SKM-1 (cell line): ENCODE data around the gene UBE3B.

Experiments used
- DNase-seq: peaks from one replicate; lab custom pipeline; 2025; ENCODE audit not compliant: unreplicated experiment; lab: John Stamatoyannopoulos, UW

Gene UBE3B

DNA sequence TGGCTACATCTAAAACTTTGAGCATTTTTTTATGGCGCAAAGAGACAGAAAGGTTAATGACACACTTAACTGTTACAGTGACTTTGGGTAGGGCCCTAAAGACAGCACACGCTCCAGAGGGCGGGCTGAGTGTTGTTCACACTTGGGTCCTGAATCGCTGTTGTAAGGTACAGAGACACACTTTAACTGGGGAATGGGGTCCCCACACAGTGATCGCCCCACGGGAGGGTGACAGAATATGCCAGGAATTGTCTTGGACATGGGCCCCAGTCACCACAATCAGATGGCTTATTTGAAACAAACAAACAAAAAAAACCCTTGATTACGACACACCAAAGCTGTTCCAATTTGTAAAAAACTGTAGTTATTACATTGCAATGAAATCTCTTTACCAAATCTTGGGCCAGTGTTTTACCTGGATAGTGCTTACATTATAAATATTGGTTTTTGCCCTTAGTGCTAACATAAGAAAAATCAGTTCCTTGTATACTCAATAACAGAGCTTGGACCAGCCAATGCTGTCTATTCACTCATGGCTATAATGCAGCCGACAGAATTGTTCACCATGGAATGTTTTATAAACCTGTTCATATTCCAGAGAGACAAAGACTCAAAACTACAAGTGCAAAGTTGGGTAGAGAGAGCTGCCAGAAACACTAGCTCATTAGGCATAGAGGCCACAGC lies 28.6 kb upstream of the UBE3B start:
- DNase-seq = no peak

DNA sequence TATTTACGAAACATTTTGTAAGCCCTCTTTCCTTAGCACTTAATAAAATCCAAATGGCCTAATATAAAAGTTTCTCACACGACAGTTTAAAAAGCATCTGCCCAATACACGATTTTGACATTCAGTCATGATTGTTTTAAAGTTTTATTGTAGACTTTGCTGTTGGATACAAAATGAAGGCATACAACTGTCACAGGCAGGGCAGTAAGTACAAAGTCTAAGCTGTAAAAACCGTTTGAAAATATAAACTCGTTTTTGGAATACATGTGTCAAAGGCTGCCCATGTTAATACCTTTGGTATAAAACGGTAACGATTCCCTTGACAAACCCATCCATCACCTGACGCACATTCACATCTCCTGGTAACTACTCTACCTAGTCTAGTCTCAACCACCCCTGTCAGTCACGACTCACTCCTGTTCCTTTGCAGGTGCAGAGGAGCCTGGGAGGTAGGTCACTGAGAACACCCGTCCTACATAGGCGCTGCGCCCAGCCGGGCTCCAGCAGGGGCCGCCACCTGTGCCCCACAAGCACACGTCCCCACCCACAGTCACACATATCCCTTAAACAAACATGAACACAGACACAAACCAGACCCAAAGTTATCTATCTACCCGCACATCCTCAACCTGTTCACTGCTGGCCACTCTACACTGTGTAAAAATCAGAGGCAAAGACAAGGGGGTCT lies 27.4 kb upstream of the UBE3B start:
- no peak for DNase-seq

DNA sequence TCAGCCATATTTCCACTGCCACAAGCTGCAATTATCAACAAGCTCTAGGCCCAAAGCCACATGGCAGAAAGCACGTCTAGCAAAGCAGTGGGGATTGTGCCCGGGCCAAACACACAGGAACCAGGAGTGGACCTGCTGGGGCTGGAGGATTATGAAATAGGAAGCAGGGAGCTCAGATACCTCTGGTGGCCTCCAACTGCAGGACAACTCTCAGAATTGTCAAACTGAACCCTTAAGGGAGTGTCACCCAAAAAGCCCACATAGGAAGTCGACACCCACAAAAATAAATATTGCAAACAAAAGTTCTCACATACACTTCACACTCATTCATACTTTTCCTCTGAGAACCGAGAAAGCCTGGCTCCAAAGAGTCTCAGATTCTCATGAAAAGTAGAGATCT lies 26.5 kb upstream of the UBE3B start:
- DNase-seq = no peak

DNA sequence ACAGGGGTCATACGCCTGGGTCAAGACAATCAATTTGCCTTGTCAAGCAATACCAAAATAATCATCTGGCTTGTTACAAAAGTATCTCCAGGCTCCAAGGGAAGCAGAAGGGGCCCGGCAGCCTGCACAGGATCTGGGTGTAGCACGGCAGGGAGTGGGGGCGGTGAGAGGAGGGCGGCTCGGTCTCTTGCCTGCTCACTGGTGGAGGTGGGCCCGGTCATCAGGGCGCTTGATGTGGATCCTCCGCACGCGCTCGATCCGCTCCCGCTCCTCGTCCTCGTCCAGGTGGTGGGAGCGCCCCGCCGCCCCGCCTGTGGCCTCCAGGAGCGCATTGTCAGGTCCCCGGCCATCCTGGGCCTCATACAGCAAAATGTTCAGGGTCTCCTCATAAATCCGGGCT lies 26.0 kb upstream of the UBE3B start:
- no peak for DNase-seq

DNA sequence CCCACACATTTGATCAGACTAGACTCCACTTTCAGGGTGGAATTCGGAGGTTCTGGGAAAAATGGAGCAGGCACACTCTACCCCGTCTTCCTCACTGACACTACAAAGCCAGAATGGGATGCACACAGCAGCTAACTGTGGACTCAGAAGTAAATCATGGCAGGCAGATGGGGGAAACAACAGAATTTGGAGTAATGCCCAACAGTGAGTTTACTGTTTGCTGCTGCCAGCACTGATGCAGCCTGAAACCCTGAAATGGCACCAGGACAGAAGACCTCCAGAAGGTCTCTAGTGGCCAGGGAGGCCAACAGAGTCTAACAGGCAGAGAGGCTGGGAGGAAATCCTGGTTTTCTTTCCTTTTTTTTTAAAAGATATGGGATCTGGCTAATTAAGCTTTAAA lies 24.9 kb upstream of the UBE3B start:
- DNase-seq = no peak

DNA sequence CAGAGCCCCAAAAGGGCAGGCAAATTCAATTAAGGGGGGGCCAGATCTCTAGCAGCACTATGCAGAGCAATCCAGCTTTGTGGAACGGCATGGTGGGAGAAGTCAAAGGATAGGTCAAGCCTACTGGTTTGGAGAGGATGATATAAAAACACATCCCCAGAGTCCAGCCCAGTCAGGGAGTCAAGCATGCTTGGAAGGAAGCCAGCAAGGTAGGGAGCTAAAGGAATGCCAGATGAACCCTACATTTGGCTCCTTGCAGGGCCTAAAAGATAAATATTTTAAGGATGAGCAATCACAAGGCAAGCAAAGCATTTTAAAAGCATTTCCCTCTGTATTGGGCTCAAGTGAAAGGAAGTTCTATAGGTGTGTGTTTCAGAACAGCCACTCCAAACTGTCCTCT lies 21.7 kb upstream of the UBE3B start:
- DNase-seq = no peak

DNA sequence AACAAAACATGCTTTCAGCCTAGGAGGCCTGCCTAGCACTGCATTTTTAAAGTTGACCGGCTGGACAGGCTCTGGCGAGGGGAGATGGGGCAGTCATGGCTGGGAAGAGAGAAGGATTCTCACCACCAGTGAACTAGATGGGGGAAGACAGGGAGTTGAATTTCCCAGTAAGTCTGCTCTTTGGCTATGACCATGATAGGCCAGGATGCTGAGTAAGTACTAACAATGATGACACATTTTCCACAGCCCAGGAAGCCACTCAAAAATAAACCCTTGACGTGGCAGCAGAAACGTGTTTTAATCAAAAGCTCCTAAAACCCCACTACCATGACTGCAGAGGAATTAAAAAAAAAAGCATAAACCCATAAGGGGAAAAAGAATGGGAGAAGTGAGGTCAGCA lies 19.3 kb upstream of the UBE3B start:
- DNase-seq = no peak

DNA sequence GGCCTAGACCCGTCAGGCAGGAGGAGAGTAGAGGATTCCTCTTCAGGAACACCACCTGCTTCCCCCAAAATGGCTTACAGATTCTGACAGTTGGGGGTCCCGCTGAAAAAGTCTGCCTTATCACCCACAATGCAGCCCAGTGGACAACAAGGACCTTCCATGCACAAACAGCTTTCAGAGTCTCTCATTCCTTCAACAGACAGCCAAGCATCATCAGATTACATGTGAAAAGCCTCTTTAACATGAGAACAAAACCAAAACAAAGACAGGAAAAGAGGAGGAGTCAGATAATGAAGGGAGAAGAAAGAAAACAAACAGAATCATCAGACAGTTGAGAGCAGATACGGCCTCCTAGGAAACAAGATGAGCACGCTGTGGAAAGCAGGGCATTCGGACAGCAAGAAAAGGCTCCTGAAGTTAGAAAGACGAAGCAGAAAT lies 18.6 kb upstream of the UBE3B start:
- no peak for DNase-seq

DNA sequence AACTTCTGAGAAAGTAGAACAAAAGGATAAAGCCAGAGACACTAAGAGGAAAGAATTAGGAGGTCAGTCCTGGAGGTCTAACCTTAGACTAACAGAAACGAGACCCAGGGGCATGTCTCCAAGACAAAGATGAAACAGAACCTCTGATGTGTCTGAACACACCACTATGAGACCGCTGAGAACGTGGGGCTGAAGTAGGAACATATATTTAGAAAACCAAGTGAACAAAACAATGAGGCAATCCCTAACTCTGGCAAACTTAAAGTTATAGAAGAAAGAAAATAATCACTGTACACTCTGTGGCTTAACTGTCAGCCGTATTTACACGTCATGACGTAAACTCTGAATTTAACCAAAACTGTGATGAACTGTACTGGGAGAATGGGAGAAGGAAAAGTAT lies 18.2 kb upstream of the UBE3B start:
- no peak for DNase-seq

DNA sequence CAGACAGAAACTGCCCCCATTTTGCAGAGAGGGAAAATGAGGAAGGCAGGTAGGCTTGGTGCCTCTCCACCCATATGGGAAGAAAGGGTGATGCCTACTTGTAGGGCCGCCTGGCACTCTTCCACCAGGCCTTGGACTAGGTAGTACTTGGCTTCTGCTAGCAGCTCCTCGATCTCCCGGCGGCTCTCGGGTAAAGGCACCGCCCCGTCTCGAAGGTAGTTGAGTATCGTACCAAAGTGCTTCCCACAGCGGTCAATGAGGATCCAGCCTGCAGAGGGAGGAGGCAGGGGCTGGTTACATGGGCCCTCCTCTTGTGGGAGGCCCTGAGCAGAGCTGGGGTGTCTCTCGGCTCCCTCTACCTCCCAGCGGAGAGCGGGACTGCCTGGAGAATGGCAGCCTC lies 16.9 kb upstream of the UBE3B start:
- no peak for DNase-seq

DNA sequence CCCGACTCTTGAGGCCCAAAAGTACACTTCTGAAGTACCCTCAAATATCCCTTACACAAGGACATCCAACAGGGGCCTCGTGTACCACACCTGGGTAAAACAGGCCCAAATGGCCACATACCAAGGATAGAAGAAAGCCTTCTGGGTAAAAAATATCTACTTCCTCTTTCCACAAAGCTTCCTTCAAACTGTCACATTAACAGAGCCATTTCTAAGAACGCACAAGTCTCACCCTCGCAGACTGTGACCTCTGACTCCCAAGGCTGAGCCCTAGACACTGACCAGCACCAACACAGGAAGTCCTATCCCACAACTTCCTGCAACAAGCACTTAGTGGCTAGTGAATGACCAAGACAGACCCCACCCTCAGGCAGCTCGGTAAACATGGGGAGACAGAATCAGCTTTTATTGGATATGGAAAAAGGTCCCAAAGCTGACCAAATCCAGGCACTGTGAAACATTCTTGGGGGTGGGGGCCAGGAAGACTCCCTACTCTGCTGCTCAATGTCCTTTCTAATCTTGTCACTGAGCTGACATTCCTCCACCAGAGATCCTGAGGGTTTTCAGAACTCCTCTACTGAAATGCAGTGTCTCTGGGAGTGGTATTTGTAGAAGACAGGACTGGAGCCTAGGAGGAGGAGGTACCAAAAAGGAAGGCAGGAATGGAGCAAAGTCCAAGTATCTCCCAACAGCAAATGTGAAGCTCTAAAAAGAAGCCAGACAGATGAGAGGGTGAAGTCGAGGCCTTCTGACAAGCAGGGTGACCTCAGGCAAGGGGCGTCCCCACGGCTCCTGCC lies 16.2 kb upstream of the UBE3B start:
- peak; percentile 26 for DNase-seq

DNA sequence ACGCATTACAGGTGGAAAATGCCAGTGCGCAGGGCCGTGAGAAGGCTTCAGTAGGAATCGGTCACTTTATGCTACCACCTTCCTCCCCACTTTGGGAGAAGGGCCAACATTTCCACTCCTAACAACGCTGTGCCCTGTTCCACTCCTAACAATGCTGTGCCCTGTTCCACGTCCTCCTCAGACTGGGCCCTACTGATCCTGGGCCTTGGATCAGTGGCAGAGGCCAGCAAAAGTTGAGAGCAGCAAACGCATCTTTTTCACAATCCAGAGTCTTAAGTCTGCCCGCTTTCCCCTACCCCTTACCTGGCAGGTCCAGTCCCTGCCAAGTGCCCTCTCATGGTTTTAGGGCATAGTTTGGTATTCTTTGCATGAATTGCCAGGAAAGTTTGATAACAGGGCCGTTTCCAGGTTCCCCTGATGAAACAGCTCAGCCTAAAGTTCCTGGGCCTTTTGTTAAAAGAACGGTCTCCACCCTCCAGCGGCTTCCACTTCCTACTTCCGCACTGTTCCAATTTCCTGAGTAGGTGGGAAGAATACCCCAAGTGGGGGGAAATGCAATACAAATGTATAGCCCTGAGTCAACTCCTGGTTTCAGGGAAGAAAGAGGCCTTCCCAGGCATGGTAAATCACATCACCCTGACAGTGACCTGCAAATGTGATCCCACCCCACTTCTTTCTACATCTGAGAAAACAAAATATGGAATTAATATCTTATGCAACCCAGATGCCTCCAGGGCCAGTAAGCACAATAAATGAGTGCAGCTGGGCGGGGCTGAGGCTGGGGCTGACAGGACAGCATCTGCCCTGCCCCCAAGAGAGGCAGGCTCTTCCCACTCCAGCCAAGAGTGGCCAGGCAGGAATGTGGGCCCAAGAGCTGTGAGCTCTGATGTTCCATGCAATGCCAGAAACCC lies 15.3 kb upstream of the UBE3B start:
- DNase-seq = no peak

DNA sequence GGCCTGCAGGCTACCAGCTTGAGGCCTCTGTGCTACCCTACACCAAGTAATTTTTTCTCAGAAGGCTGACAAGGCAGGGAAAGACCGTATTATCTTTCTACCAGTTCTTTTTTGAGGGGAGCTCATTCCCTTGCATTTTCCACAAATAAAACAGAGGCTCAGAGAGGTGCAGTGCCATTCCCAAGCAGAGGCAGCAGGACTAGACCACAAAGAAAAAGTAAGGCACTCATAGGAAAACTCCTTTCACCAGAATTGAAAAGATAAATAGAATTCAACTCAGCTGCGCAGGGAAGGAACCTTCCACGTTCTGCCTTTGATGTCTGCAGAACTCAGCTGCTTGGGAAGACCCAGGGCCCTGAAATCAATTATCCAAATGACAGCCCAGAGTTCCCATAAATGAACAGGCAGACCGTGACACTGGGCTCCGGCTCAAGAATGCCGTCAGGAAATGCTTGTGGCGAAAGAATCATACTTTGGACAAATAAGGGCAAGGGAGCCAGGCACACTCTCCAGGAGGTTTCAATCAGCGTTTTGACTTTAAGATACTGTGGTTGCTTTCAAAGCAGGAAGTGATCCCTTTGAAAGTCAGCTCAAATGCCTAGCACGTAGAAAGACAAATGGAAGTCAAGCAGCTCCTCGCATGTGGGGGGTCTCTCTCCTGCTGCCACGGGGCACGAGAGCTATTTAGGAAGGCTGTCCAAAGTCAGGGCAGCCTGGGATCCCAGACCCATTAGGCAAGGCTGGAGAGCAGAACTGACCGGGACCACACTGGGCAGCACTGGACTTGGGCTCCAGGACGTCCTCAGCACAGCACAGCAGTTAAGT lies 14.4 kb upstream of the UBE3B start:
- no peak for DNase-seq

DNA sequence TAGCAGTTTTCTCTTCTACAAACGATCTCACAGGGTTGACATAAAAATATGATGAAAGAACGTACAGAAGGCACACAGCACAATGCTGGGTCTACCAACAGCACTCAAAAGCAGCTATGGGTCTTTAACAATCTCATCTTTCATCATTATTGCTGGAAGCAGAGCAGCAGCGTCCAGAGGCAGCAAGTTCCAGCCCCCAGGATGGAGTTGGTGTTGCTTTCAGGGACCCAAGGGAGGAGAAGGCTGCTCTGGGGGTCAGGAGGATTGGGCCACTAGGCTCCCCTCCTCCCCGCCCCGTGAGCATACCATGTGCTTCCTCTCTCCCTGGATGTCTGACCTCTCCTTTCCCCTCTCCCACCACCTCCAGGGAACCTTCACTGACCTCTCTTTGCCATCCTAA lies 13.7 kb upstream of the UBE3B start:
- DNase-seq = no peak

DNA sequence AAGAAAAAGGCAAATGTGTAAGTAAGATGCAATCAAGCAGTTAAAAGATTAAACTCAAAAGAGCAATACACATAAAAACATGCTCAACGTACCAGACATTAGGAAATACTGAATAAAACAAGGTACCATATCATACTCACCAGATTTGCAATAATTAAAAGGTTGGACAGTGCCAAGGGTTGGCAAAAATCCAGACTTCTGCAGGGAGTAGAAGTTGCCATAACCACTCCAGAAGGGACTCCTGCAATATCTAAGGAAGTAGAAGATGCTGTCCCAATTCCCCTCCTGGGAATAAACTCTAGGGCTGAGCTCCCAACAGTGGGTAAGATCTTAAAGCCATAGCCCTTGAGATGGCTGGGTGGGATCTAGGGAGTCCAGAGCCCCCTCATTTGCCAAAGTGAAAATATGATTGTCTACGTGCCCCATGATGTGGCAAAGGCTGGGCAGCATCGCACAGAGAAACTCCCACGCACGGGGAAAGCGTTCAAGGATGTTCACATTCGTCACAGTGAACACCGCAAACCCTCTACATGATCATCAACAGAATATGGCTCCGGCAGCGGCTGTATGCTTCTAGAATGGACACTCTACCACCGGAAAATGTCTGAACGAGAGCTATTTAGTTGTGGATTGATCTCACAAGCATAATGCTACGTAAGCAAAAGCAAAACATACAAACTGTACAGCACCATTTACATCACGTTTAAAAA lies 12.6 kb upstream of the UBE3B start:
- no peak for DNase-seq

DNA sequence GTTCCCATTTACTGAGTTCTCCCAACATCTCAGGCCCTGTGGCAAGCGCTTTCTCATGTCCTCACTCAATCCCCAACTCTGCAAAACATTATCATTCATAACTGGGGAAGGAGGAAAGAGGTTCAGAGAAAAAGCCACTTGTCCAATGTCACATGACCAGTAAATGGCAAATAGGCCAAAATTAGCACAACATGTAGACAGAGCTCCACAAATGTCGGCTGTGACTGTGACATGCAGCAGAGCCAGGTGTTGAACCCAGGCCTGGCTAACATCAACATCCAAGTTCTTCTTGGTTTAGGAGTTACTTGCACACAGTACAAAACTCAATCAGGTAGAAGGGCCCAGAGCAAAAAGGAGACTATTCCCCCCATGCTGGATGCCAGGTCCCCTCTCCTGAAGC lies 11.1 kb upstream of the UBE3B start:
- no peak for DNase-seq

DNA sequence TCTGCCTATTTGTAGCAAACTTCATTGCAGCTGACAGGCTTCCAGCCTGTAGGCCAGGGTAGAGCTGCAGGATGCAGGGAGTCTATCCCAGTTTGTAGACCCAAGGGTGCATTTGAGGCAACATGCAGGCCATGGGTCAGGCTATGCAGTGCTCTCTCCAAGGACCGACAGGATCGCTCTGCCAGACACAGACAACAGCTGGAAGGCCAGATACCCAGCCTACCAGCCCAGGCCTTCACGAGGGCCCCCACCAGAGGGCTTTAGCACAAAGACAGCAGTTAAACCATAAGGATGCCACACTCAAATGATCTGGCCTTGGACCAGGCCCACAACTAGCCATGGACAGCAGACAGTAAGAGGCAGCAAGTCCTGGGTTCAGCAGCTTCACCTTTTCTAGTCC lies 10.6 kb upstream of the UBE3B start:
- no peak for DNase-seq

DNA sequence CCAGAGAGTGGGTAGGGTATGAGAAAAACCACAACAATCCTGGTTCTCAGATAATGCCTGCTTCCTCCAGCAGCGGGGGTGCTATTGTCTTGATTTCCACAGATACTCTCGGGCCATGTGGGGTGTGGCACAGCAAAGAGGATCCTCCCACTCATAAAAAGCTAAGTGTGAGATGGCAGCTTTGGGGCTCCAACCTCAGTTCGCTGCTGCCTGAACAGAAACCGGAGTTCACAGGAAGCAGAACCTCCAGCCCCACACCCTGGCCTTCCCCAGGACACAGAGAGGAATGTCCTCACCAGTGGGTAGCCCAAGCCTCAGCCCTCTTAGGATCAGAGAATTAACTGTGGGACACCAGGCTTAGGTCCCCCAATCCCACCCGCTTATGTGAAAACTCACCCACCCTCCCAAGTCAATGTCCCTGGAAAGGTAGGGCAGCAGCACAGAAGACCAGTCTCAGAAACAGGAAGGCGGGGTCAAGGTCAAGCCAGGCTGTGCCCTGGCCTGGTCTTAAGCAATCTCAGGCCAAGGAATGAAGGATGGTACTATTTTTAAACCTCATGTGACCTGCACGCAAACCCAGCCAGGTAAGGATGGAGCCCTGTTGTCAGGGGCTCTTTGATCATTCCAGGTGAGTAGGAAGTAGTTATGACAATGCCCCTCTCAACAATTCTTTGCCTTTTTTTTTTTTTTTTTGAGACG lies 9.3 kb upstream of the UBE3B start:
- no peak for DNase-seq

DNA sequence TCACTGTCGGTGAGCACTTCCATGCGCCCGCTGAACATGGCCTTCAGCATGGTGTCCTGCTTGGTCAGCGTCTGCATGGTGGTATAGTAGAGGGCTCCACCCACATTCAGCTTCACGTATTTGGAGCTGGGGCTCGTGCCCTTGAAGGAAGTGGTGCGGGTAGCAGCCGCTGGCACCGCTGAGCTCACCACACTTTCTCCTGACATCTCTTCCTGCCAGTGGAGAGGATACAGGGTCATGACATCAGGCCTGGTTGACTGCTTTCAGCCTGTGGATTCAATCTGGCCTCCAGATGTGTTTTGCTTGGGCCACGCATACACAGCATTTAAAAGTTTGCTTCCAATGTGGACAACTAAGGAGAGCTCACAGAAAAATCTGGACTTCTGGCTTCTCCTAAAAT lies 7.9 kb upstream of the UBE3B start:
- DNase-seq = no peak
